Fibroblast of mammary gland (primary cell): ENCODE data around the gene INPP5K.

Source experiments
- DNase-seq: peaks from one replicate; pipeline ENCODE4 v3.0.0-alpha.2; 2010; ENCODE audit warnings: low read depth
- H3K4me3 ChIP-seq: 2 replicates; pipeline ENCODE4 v1.5.1; 2011; ENCODE audit warnings: low read depth, mild to moderate bottlenecking, low read length, moderate library complexity; ENCODE audit not compliant: control insufficient read depth
- CTCF ChIP-seq: conservative IDR thresholded peaks from 2 replicates; pipeline ENCODE4 v1.5.1; 2011; ENCODE audit warnings: low read depth, low read length, inconsistent platforms; ENCODE audit not compliant: control insufficient read depth, insufficient read depth

Gene INPP5K

GRCh38 chr17:1560101-1560857, 43.9 kb upstream of the INPP5K start:
- no peak for DNase-seq
- TF ChIP-seq CTCF, result no peak
- no peak overlapping the region for H3K4me3 ChIP-seq

GRCh38 chr17:1559047-1560043, 42.9 kb upstream of the INPP5K start:
- no peak for DNase-seq
- no peak for TF ChIP-seq CTCF
- H3K4me3 ChIP-seq, result no peak overlapping the region

- no peak overlapping the region for H3K4me3 ChIP-seq
- TF ChIP-seq CTCF, result no peak
- no peak for DNase-seq
Measured at GRCh38 chr17:1558401-1558800, 42.0 kb upstream of the INPP5K start.

GRCh38 chr17:1557355-1558095, 41.1 kb upstream of the INPP5K start:
- DNase-seq, result peak; percentile 75
- H3K4me3 ChIP-seq, result no peak overlapping the region

GRCh38 chr17:1555651-1556471, 39.4 kb upstream of the INPP5K start:
- TF ChIP-seq CTCF, result no peak
- no peak for DNase-seq
- H3K4me3 ChIP-seq, result no peak overlapping the region

More at GRCh38 chr17:1557355-1558095, 41.1 kb upstream of the INPP5K start:
- no peak for TF ChIP-seq CTCF
